Cerebellar nuclear complex (tissue), 1 donor: ENCODE data around the gene ABCG5.

Experiments used
- DNase-seq, 2 experiments: peaks; one replicate each; lab custom pipeline; 2025; lab: John Stamatoyannopoulos, UW

The ABCG5 gene

DNA sequence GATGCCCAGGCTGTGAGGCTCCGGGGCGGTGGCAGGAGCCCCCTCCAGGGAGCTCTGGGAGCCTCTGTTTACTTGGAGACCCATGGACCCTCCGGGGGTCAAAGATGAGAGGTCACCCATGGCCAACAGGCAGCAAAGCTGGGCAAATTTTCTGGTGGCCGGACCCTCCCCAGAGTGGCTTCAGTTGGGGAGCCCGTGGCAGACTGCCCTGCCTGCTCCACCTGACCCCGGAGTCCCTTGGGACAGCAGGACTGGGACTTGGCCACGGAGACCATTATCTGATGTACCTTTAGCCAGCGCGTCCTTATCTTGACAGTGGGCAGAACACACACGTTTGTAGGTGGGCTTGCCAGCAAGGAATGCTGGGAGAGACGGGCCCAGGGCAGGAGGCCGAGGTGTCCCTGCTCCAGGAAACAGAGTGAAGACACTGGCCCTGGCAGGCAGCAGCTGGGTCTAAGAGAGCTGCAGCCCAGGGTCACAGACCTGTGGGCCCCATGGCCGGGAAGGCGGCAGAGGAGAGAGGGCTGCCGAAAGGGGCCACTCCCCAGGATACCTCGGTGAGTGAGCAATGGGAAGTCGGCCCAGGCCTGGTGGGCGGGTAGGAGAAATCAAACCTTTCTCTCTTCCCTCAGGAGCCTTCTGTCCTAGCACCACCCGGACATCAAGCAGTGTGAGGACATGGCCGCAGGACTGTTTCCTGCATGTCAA is at the start of gene ABCG5, which contains the start of gene ABCG8:
Gene ABCG5 (minus strand): TSS at position 280 of the 708 bp plus-strand sequence. CDS start 160 bp downstream, at position 120.
Gene ABCG8 (plus strand): TSS at position 412 of the 708 bp plus-strand sequence. CDS start 83 bp downstream, at position 495.
- DNase-seq: no peak

DNA sequence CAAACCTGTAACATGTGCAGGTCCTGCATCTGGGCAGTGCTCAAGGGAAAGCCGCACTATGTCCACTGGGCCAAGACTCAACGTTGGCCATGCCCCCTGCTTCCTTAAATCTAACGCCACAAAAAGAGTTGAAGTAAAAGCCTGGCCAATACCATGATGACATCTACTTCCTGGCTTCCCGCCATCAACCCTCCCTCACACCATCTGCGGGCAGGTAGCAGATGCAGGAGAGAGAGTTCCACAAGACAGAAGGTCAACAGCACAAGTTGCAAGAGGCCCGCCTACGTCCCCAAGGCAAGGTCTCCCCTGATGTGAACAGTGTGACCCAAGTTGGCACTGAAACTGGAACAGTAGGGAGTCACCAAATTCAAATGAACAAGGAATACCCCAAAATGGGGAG is 48.5 kb upstream of the ABCG5 start:
- DNase-seq: no peak

DNA sequence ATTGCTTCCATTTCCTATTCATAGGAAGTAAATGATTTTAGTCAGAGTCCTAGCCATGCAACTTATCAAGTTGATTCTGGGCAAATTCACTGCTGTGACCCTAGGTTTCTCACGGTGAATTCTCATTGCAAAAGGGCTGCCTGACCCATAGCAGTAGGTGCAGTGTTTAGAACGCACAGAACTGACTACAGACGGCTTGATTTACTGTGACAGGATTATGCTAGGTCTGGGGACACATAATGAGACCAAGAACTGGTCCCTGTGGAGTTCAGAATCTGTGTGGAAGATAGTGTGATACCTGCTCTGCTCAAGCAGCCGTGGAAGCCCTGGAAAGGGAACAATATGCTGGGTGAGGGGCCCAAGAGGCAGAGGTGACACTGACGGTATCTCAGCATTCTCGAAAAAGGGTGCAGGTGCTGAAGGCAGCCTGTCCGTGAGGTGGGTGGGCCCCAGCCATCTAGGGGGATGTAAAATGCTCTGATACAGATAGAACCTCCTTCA is 46.5 kb upstream of the ABCG5 start:
- DNase-seq: no peak

DNA sequence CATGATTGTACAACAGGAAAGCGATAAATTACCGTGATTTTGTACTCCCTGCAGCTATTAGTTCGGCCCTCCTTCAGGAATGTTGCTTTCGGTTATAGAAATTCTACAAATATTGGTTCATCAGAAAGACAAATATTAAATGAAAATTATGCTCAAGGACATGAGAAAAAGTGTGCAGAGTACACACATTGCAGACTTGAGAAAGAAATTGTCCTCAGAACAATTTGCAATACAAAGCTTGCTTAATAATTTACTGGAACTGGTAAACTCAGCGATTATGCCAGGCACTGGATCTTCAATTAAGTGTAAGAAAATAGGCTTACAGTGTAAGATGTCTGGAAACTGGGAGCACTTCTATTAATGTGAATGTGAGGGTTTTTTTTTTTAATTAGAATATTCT is 46.0 kb upstream of the ABCG5 start:
- no peak for DNase-seq

DNA sequence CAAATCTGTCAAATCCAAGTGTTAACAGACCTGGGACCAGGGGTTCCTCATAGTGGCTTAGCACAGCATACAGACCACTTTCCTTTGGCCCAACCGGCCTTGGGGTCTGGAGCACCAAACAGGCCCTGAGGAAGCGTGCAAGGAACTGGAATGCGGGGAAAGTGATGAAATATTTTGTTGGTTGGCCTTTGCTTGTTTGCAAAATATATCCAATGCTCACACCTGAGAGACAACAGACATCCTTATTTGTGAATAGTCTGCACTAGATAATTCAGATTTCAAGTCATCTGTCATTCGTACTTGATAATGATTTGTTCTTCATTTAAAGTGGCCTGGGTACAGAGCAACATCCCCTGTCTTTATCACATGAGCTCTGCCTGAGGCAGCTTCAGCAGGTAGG is 43.7 kb upstream of the ABCG5 start:
- DNase-seq: no peak

DNA sequence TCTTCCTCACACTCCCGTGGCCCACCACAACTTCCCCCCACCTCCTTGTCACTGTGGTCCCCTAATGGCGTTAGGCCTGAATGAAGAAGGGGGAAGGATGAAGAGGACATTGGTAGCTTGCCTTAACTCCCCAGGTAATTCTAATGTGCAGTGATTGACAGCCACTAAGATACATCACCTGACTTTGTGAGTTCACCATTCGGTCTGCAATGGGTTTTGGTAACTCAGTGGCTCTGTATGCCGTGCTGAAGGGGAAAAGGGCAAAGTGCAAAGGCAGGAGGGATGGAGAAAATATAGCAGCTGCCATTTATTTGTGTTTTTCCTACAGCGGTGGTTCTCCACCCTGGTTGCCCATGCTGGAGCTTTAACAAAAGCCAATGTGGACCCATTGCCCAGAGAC is 42.3 kb upstream of the ABCG5 start:
- DNase-seq: no peak

DNA sequence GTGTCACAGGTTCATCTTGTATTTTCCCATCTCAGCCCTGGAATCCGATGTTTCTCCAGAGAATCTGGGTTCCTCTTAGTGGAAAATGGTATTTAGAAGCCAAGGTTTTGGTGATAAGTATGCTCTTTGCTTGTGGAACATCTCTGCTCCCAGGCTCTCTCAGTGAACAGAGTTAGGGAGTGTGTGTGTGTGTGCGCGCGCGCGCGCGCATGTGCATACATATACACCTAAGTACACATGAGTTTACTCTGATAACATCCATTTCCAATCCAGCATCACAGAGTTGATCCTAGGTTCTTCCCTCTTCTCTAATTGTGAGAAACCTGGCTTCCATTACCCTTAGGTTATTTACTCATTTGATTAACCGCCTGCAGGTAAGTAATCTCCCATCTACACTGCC is 41.8 kb upstream of the ABCG5 start:
- no peak for DNase-seq

DNA sequence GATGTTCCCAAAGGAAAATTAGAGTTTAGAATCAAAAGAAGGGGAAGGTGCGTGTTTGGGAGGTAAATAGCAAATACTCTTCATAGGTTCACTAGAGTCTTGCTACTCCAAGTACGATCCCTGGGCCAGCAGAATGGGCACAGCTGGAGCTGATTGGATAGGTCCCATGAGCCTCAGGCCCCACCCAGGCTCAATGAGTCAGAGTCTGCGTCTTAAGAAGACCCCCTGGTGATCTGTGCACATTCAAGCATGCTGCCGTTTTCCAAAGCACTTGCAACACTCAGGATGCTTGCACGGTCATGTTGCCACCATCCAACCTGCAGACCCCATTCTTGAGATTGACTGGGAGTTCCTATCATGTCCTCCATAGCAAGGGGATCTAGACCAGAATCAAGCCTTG is 40.6 kb upstream of the ABCG5 start:
- DNase-seq: no peak

DNA sequence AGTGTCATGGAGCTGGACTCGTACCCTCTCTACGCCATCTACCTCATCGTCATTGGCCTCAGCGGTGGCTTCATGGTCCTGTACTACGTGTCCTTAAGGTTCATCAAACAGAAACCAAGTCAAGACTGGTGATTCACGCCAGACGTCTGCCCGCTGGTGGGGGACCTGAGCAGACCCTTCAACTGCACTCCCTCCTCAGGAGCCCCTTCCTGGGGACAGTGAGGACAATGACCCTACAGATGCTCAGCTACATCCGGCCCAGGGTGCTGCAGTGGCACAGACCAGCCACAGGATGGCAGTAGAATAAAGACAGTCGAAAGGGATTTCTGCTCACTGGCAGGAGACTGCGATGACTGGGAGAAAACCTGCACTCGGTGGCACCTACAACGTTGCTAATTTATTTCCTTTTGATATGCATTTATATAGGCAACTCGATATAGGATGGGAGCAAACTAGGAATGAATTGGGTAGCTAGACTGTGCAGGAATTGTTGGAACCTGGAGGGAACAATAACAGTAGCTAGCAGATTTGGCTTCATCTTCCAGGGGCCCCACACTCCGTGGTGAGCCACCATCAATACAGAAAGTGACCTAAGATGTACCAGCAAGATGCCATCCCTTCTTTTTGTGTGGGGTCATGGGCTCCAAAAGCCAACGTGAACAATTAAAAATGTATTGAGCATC is 39.3 kb upstream of the ABCG5 start:
- DNase-seq: no peak

DNA sequence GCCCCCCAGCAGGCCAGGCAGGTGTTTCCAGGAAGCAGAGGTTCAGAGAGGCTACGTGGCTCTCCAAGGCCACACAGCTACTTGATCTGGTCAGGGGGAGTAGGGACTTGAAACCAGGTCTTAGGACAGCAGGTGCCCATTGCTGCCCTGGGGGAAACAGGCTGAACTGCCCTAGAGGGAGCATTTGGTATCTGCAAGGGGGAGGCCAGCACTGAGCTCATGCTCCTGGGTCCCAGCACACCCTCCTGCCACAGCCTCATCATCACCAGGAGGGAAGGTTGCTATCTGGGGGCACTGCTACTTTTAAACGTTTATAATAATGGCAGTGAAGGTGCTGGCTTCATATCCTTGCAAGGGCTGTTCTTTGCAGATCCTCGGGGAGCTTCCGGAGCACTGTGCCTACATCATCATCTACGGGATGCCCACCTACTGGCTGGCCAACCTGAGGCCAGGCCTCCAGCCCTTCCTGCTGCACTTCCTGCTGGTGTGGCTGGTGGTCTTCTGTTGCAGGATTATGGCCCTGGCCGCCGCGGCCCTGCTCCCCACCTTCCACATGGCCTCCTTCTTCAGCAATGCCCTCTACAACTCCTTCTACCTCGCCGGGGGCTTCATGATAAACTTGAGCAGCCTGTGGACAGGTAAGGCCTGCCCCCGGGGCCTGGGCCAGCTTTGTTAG is 36.3 kb upstream of the ABCG5 start:
- no peak for DNase-seq

DNA sequence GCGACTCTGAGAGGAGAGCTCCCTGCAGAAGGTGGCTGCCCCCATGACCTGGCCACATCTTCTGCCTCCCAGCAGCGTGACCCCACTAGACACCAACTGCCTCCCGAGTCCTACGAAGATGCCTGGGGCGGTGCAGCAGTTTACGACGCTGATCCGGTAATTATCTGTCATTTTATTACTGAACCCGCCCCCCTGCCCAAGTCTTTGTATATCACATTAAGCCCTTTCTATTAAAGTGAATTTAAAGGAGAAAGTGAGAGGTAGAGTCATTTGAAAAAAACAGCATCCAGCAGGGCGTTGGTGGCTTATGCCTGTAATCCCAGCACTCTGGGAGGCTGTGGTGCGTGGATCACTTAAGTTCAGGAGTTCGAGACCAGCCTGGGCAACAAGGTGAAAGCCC is 33.5 kb upstream of the ABCG5 start:
- no peak for DNase-seq

DNA sequence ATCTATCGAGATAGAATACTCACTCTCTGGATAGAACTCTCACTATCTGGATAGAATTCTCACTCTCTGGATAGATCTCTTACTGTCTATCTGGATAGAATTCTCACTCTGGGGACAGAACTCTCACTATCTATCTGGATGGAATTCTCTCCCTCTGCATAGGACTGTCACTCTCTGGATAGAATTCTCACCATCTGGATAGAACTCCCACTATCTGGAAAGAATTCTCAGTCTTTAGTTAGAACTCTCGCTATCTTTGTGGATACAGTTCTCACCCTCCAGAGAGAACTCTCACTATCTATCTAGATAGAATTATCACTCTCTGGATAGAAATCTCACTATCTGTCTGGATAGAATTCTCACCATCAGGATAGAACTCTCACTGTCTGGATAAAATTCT is 16.7 kb upstream of the ABCG5 start:
- DNase-seq: no peak

DNA sequence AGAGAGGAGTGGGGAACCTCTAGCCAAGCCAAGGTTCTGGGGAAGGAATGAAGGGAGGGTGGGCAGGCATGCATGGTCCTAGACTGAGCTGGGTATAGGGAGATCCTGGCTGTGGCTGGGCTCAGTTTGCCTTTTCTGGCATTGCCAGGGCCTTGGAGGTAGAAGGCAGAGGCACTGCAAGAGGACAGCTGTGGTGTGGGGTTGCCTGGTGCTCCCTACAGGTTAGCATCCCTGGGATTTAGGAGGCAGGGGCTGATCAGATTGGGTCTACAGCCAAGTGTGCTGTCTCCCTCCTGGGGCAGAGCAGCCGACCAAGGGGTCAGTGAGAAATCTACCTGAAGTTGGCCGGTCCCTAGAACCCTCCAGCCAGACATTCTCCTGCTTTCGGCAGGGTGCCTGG is 16.0 kb upstream of the ABCG5 start:
- DNase-seq: no peak

DNA sequence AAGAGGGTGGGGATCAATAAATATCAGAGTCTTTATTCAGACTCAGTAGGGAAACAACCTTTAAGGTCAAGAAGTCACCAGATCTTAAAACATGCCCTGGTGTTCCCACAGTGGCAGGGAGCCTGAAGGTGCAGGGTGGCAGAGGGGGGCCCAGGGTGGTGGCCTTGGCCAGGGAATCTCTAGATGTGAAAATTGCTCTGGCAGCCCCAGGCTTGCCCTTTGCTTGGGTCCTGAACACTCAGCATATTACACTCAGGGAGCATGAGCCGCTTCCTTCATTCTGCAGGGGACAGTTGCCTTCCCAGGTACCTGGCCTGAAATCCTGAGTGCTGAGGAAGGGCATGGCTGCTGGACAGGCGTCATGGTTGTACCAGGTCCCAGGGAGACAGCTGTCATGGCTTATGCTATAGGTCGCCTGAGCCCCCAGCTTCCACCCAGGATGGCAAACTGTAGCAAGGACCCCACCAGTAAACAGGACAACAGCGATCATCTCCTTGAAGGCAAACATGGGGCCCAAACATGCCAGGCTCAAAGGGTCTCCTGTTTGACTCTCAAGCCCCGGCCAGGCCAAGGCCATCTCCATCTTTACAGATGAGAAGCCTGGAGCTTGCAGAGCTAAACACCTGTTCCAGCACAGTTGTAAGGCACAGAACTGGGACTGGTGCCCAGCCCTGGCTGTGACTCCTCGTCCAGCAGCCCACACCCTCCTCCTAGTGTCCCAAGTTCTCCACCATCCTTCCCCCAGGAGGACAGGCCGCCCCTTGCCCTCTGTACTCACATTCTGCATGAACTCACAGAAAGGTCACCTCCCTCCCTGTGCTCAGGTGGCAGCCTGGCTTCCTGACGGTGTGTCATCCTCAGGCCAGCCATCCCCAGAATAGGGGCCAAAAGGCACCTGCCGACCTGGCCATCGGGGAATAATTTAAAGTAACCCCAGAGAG is 14.8 kb upstream of the ABCG5 start:
- DNase-seq: no peak

DNA sequence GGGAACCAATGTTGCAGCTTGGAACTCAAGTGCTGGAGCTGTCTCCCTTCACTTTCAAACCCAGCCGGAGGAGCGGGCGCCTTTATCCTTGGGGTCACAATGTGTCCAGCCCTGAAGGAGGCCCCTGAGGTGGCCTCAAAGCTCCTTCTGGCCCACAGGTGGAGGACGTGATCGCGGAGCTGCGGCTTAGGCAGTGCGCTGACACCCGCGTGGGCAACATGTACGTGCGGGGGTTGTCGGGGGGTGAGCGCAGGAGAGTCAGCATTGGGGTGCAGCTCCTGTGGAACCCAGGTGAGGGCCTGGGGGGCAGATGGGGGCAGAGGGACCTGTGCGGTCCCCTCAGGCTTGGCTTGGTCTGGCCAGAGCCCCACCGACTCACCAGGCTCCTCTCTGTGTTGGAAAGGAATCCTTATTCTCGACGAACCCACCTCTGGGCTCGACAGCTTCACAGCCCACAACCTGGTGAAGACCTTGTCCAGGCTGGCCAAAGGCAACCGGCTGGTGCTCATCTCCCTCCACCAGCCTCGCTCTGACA is 13.6 kb upstream of the ABCG5 start:
- DNase-seq: no peak

DNA sequence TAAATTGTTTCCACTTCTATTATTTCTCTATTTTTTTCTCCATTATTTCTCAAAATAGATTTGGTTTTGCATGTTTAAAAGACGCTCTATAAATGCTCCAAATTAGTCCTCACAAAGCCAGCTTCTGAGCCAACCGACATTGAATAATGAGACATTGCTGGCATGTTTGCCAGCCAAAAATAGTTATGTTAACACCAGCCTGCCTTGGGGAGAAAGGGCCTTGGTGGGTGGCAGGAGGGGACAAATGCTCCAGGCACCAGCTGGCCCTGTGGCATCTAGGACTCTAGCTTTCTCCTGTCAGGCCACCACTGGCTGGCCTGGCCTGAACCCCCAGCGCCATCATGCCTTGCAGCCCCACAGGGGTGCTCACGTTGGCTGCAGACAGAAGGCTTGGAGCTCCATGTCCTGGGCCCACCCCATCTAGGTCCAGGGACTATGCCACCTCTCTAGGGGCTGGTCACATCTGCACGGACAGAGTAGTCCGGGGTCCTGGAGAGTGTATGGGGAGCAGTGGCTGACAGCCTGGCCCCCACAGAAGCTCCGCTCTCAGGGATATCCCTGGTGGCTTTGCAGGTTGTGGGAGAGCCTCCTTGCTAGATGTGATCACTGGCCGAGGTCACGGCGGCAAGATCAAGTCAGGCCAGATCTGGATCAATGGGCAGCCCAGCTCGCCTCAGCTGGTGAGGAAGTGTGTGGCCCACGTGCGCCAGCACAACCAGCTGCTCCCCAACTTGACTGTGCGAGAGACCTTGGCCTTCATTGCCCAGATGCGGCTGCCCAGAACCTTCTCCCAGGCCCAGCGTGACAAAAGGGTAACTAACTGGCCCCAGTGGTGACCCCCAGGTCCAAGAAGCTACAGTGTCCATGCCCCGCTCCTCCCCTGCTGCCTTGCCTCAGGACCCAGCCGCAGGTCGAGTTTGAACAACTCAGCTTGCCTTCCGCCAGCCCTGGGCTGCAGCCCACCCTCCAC is 12.7 kb upstream of the ABCG5 start:
- DNase-seq: no peak

DNA sequence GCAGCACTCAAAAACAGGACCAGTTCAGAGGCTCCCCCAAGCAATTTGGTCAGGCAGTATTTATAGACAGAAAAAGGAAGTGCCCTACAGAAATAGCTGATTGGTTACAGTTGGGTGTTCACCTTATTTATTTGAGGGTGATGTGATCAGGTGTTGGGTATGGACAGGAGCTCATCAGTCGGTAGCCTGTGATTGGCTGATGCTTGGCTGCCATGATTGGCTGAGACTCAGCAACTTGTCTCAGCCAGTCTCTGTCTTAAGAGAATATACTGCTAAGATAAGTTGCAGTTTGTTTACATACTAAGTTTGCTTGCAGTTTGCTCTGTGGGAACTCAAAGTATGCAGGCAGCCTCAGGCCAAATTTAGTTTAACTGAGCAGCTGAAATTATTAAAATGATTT is 9.6 kb upstream of the ABCG5 start:
- DNase-seq: no peak

DNA sequence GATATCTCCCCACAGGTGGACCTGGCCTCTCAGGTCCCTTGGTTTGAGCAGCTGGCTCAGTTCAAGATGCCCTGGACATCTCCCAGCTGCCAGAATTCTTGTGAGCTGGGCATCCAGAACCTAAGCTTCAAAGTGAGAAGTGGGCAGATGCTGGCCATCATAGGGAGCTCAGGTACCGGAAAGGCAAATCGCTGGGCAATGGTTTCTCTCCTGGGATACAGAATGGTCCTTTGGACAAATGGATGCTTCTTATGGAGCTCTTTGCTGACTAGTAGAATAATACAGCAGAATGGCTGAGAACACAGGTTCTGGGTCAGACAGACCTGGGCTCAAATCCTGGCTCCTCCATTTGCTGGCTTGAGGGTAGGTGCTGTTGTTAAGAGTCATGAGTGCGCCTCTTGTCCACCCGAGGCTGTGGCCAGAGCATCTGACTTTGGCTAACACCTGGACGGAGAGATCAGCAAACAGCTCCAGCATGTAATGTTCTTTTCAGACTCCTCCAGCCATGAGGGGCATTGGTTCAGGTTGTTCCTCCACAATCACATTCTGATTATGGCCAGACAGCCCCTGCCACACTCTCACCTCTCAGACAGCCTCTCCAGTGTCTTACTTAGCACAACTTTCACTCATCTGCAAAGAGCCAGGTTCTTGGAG is 7.6 kb upstream of the ABCG5 start:
- no peak for DNase-seq

DNA sequence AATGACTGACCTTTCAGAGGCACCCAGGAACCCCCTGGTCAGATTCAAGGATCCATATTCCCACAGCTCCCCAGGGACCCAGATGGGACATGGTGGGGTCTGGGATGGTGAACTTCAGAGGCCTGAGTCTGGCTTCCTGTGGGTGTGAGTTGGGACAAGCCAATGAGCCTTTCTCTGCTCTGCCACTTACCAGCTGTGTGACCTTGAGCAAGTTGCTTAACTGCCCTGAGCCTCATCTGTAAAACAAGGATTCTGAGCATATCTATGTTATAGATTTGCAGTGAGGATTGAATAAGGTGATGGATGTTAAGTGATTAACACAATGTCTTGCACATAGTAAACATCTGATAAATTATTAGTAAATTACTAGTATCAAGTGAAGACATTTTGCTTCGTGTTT is 6.5 kb upstream of the ABCG5 start:
- DNase-seq: no peak

DNA sequence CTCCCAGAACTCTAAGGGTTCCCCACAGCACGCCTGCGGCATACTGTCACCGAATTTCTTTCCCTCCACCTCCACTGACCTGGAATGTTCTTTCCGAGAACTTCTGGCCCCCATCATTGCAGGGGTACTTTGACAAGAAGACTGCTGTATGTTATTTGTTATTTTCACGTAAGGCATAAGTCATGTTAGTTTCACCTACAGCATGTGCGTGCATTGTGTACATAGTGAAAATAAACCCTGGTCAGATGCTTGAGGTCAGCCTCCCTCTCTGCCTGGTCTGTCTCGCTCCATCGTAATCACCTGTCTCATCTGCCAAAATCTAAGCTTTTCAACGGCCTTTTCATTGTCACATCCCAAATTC is 4.2 kb upstream of the ABCG5 start:
- DNase-seq: no peak
